ENCODE data around the gene CD36. TPM values are rescaled to one million over a fixed set of nuclear protein-coding genes. Genes with fewer than 3 reads are reported as not detected.

The CD36 gene
- total RNA-seq, 1 experiment from 2014 or later: 0.32 TPM

DNA sequence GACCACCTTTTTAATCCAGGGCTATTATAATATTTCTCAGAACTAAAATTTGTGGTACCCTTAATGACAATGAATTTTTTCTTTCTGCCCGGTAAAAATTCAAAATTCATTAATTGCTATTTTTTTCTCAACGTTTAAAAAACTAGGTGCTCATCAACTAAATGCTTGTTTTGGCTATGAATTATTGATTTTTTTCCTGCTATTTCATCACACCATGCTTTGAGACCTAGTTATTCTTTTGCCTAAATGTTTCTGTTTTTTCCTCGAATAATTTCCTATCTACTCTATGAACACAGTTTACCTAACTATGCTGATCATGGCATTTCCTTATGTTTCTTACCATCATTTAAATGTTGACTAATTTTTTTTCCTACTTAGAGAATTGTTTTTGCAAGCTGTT, 5.6 kb upstream of the CD36 start:
- Histone ChIP-seq H3K9ac (ENCODE audit: low read length) (no peak overlapping the region), H2AFZ (ENCODE audit: low read depth, low read length, poor library complexity, severe bottlenecking) (peak overlapping the region; percentile 20), H3K79me2 (ENCODE audit: insufficient read depth, low read length) (no peaks in the 10 kb centered on the region), H3K36me3 (ENCODE audit: control insufficient read depth in 1 of 2, insufficient read depth in 2 of 2, low read length in 2 of 2) (no peaks in the 10 kb centered on the region), H4K20me1 (ENCODE audit: insufficient read depth) (no peaks in the 10 kb centered on the region), H3K9me2 (ENCODE audit: insufficient read depth) (no peaks in the 10 kb centered on the region), H3K27ac (ENCODE audit: low read depth, low read length) (no peak overlapping the region), H3K4me1 (ENCODE audit: control insufficient read depth in 1 of 2, insufficient read depth in 2 of 2, low read length in 2 of 2) (no peaks in the 10 kb centered on the region), H3K4me3 (replicated peaks in 1 of 2; ENCODE audit: low read depth in 1 of 2, low read length in 2 of 2) (no peak overlapping the region), H3K4me2 (ENCODE audit: low read length) (no peak overlapping the region), H3K27me3 (ENCODE audit: insufficient read depth, low read length) (no peaks in the 10 kb centered on the region), H3K9me3 (ENCODE audit: control insufficient read depth in 1 of 2, insufficient read depth in 1 of 2, low read depth in 1 of 2, low read length in 2 of 2) (no peaks in the 10 kb centered on the region)
- RAD21 ChIA-PET (ENCODE audit: low non-redundant PET in 1 of 2, low total read pairs in 2 of 2, uncharacterized antibody in 2 of 2, unreplicated experiment in 2 of 2): no interaction called here
- no peak for DNase-seq (ENCODE audit: low read depth, low spot score)
- CTCF ChIA-PET: no interaction called here
- ATAC-seq: no peak
- POLR2A ChIA-PET: no interaction called here
- intact Hi-C loops (cut with micrococcal nuclease): no loop called here
- no TSS peak for BruUV-seq (replicated peaks)
- no peak for TF ChIP-seq ZBTB33 (IDR thresholded peaks at IDR 0.05; ENCODE audit: extremely low read depth, insufficient replicate concordance, low read length)
- TF ChIP-seq, protein P1, sequence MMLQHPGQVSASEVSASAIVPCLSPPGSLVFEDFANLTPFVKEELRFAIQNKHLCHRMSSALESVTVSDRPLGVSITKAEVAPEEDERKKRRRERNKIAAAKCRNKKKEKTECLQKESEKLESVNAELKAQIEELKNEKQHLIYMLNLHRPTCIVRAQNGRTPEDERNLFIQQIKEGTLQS (IDR thresholded peaks at IDR 0.05): no peak
- TF ChIP-seq CTCF (IDR thresholded peaks at IDR 0.05 in 2 of 3, conservative IDR thresholded peaks at IDR 0.05 in 1 of 3; ENCODE audit: borderline replicate concordance in 1 of 3, insufficient read depth in 1 of 3, low read depth in 2 of 3, low read length in 2 of 3): no peak
- TF ChIP-seq POLR2AphosphoS5 (IDR thresholded peaks at IDR 0.05; ENCODE audit: low read depth, low read length): no peak

DNA sequence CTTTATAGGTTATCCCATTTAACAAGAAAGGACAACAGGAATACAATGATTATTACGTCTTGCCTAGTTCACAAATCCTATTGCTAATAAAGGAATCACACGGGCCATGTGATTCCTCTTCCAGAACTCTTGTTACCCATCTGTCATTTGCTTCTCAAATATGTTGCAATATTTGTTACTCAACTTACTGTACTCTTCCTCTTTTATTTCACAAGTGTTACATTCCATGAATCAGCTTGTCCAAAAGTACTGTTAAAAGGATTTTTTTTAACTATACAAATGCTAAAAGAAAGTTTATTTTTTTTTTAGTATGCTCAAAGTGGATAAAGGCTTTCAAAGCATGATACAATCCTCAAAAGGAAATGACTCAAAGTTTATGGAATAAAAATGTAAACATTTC, 3.9 kb upstream of the CD36 start:
- BruUV-seq (replicated peaks): no TSS peak
- Histone ChIP-seq H4K20me1 (ENCODE audit: insufficient read depth) (no peaks in the 10 kb centered on the region), H2AFZ (ENCODE audit: low read depth, low read length, poor library complexity, severe bottlenecking) (no peak overlapping the region), H3K9me2 (ENCODE audit: insufficient read depth) (no peaks in the 10 kb centered on the region), H3K36me3 (ENCODE audit: control insufficient read depth in 1 of 2, insufficient read depth in 2 of 2, low read length in 2 of 2) (no peaks in the 10 kb centered on the region), H3K4me3 (replicated peaks in 1 of 2; ENCODE audit: low read depth in 1 of 2, low read length in 2 of 2) (no peak overlapping the region), H3K79me2 (ENCODE audit: insufficient read depth, low read length) (no peaks in the 10 kb centered on the region), H3K27ac (ENCODE audit: low read depth, low read length) (no peak overlapping the region), H3K27me3 (ENCODE audit: insufficient read depth, low read length) (no peaks in the 10 kb centered on the region), H3K4me1 (ENCODE audit: control insufficient read depth in 1 of 2, insufficient read depth in 2 of 2, low read length in 2 of 2) (no peaks in the 10 kb centered on the region), H3K9me3 (ENCODE audit: control insufficient read depth in 1 of 2, insufficient read depth in 1 of 2, low read depth in 1 of 2, low read length in 2 of 2) (no peaks in the 10 kb centered on the region), H3K9ac (ENCODE audit: low read length) (no peak overlapping the region), H3K4me2 (ENCODE audit: low read length) (no peak overlapping the region)
- intact Hi-C loops (cut with micrococcal nuclease): no loop called here
- RAD21 ChIA-PET (ENCODE audit: low non-redundant PET in 1 of 2, low total read pairs in 2 of 2, uncharacterized antibody in 2 of 2, unreplicated experiment in 2 of 2): no interaction called here
- DNase-seq (ENCODE audit: low read depth, low spot score): no peak
- CTCF ChIA-PET: no interaction called here
- ATAC-seq: no peak
- POLR2A ChIA-PET: no interaction called here
- TF ChIP-seq ELF1 (IDR thresholded peaks at IDR 0.05; ENCODE audit: borderline replicate concordance, low read depth) (no peak), ZNF274 (IDR thresholded peaks at IDR 0.05; ENCODE audit: low read depth, low read length) (no peak), SIN3A (IDR thresholded peaks at IDR 0.05; ENCODE audit: low read depth) (no peak), FOSL1 (IDR thresholded peaks at IDR 0.05; ENCODE audit: low read depth) (no peak), CBX3 (IDR thresholded peaks at IDR 0.05; ENCODE audit: low read depth) (no peak), RAD21 (IDR thresholded peaks at IDR 0.05; ENCODE audit: low read depth) (no peak), JUND (IDR thresholded peaks at IDR 0.05) (no peak), CEBPB (IDR thresholded peaks at IDR 0.05; ENCODE audit: low read depth) (no peak), POLR2A (IDR thresholded peaks at IDR 0.05; ENCODE audit: borderline replicate concordance, extremely low read depth, insufficient read depth, insufficient read length) (no peak), SRF (IDR thresholded peaks at IDR 0.05; ENCODE audit: low read depth) (no peak), CTCF (IDR thresholded peaks at IDR 0.05 in 2 of 3, conservative IDR thresholded peaks at IDR 0.05 in 1 of 3; ENCODE audit: borderline replicate concordance in 1 of 3, insufficient read depth in 1 of 3, low read depth in 2 of 3, low read length in 2 of 3) (no peak)
- TF ChIP-seq, protein P2, sequence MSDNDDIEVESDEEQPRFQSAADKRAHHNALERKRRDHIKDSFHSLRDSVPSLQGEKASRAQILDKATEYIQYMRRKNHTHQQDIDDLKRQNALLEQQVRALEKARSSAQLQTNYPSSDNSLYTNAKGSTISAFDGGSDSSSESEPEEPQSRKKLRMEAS (IDR thresholded peaks at IDR 0.05): no peak
